Loucy (cell line): Measurements from ENCODE around the gene SLC27A4.
A peak's percentile ranks its signal among the peaks of the same experiment; 100 is the strongest.

ENCODE experiments used
- H2AFZ ChIP-seq: fragments of 200-600 bp; sonication (generic); 2 replicates; pipeline ENCODE4 v1.6.0; 2016; ENCODE audit warnings: antibody characterized with exemption, mild to moderate bottlenecking, low read length, moderate library complexity
- H3F3A ChIP-seq: fragments of 200-600 bp; 2 replicates; pipeline ENCODE4 v1.6.0; 2016; ENCODE audit warnings: antibody characterized with exemption, low read depth, mild to moderate bottlenecking
- H3K27me3 ChIP-seq: fragments of 200-600 bp; sonication (generic); 2 replicates; pipeline ENCODE4 v1.6.1; 2014; ENCODE audit warnings: low read length, mild to moderate bottlenecking; ENCODE audit not compliant: insufficient read depth, poor library complexity, severe bottlenecking
- H3K36me3 ChIP-seq: fragments of 200-600 bp; sonication (generic); 2 replicates; pipeline ENCODE4 v1.6.1; 2016; ENCODE audit warnings: low read length; ENCODE audit not compliant: insufficient read depth
- H3K4me1 ChIP-seq: fragments of 200-600 bp; sonication (generic); 2 replicates; pipeline ENCODE4 v1.5.1; 2014; ENCODE audit warnings: low read length, mild to moderate bottlenecking; ENCODE audit not compliant: insufficient read depth, poor library complexity, severe bottlenecking
- H3K4me2 ChIP-seq: fragments of 200-600 bp; sonication (generic); 2 replicates; pipeline ENCODE4 v1.6.0; 2014; ENCODE audit warnings: antibody characterized with exemption, low read length, low read depth, mild to moderate bottlenecking; ENCODE audit not compliant: poor library complexity, severe bottlenecking
- H3K4me3 ChIP-seq: fragments of 200-600 bp; sonication (generic); 2 replicates; pipeline ENCODE4 v1.5.1; 2014; ENCODE audit warnings: low read length, mild to moderate bottlenecking, mixed read lengths; ENCODE audit not compliant: poor library complexity, severe bottlenecking
- H3K79me2 ChIP-seq: fragments of 200-600 bp; sonication (generic); 2 replicates; pipeline ENCODE4 v1.6.1; 2014; ENCODE audit warnings: low read length; ENCODE audit not compliant: insufficient read depth
- H3K9ac ChIP-seq: fragments of 200-600 bp; sonication (generic); 2 replicates; pipeline ENCODE4 v1.6.0; 2014; ENCODE audit warnings: mild to moderate bottlenecking, low read depth, low read length, moderate library complexity; ENCODE audit not compliant: poor library complexity, severe bottlenecking
- H3K9me2 ChIP-seq: fragments of 200-600 bp; sonication (generic); replicated peaks from 2 replicates; pipeline ENCODE4 v1.6.1; 2016; ENCODE audit warnings: low read depth, low read length, mixed read lengths
- H3K9me3 ChIP-seq: fragments of 200-600 bp; sonication (generic); 2 replicates; pipeline ENCODE4 v1.6.1; 2014; ENCODE audit warnings: mild to moderate bottlenecking, antibody characterized with exemption, low read length, low read depth; ENCODE audit not compliant: insufficient read depth
- H4K20me1 ChIP-seq: fragments of 200-600 bp; sonication (generic); 2 replicates; pipeline ENCODE4 v1.6.0; 2014; ENCODE audit warnings: antibody characterized with exemption, low read length, mild to moderate bottlenecking; ENCODE audit not compliant: insufficient read depth, poor library complexity, severe bottlenecking
- CTCF ChIP-seq: fragments of 200-600 bp; sonication (generic); conservative IDR thresholded peaks from 2 replicates; pipeline ENCODE4 v1.5.1; 2014; ENCODE audit warnings: mild to moderate bottlenecking, antibody characterized with exemption, low read length
- EZH2phosphoT487 ChIP-seq: fragments of 200-600 bp; IDR thresholded peaks from 2 replicates; pipeline ENCODE4 v1.6.1; 2018; ENCODE audit warnings: antibody characterized with exemption, mild to moderate bottlenecking, moderate library complexity, borderline replicate concordance

SLC27A4 gene

GRCh38 chr9:128321879-128322403 lies 18.4 kb upstream of the SLC27A4 start:
- peaks cover 5% of the 10 kb centered on the region; the same call in 1 of the 2 replicates for H3K36me3 ChIP-seq
- TF ChIP-seq CTCF (no peak), EZH2phosphoT487 (no peak)
- peak overlapping the region; percentile 86 for H3K9ac ChIP-seq
- peak overlapping the region; percentile 96 for H2AFZ ChIP-seq
- H3F3A ChIP-seq: no peaks in the 10 kb centered on the region
- H3K9me3 ChIP-seq: no peaks in the 10 kb centered on the region
- H3K4me2 ChIP-seq: peak overlapping the region; percentile 76
- no peaks in the 10 kb centered on the region for H3K27me3 ChIP-seq
- H3K4me1 ChIP-seq: peaks cover 8% of the 10 kb centered on the region
- peaks cover 38% of the 10 kb centered on the region for H3K79me2 ChIP-seq
- peaks cover 7% of the 10 kb centered on the region for H4K20me1 ChIP-seq
- no peaks in the 10 kb centered on the region for H3K9me2 ChIP-seq
- peak overlapping the region; percentile 95 for H3K4me3 ChIP-seq

- Histone ChIP-seq H3F3A (no peaks in the 10 kb centered on the region), H3K4me3 (peak within 1 kb of the TSS; percentile 95), H3K27me3 (no peaks in the 10 kb centered on the region), H3K9ac (peak within 1 kb of the TSS; percentile 86), H3K36me3 (no peaks in the 10 kb centered on the region; the same call in 1 of the 2 replicates), H4K20me1 (peaks cover 7% of the 10 kb centered on the region), H3K9me2 (no peaks in the 10 kb centered on the region), H3K9me3 (no peaks in the 10 kb centered on the region), H3K4me1 (peaks cover 8% of the 10 kb centered on the region), H3K4me2 (peak within 1 kb of the TSS; percentile 93), H3K79me2 (peaks cover 38% of the 10 kb centered on the region), H2AFZ (peak within 1 kb of the TSS; percentile 96)
- TF ChIP-seq EZH2phosphoT487 (no peak), CTCF (no peak)
Measured at GRCh38 chr9:128322404-128323211, 17.7 kb upstream of the SLC27A4 start, which contains the start of the genes COQ4 and TRUB2. TSS of gene COQ4 (plus strand) at chr9:128322839. CDS start at chr9:128322859, 20 bp downstream. TSS of gene TRUB2 (minus strand) at chr9:128322447. CDS start at chr9:128322408, 39 bp downstream.

GRCh38 chr9:128323212-128323730 lies 17.1 kb upstream of the SLC27A4 start:
- no peaks in the 10 kb centered on the region for H3K36me3 ChIP-seq
- H3K9me3 ChIP-seq: no peaks in the 10 kb centered on the region
- H3F3A ChIP-seq: no peaks in the 10 kb centered on the region
- no peaks in the 10 kb centered on the region for H3K27me3 ChIP-seq
- H3K9ac ChIP-seq: peak overlapping the region; percentile 86
- no peak for TF ChIP-seq CTCF
- TF ChIP-seq EZH2phosphoT487: no peak
- peaks cover 38% of the 10 kb centered on the region for H3K79me2 ChIP-seq
- H3K4me3 ChIP-seq: peak overlapping the region; percentile 95
- peaks cover 8% of the 10 kb centered on the region for H3K4me1 ChIP-seq
- H3K9me2 ChIP-seq: no peaks in the 10 kb centered on the region
- H3K4me2 ChIP-seq: peak overlapping the region; percentile 93
- H4K20me1 ChIP-seq: peaks cover 7% of the 10 kb centered on the region
- peak overlapping the region; percentile 96 for H2AFZ ChIP-seq
